ENCODE data around the gene LOXHD1.

Gene LOXHD1

DNA sequence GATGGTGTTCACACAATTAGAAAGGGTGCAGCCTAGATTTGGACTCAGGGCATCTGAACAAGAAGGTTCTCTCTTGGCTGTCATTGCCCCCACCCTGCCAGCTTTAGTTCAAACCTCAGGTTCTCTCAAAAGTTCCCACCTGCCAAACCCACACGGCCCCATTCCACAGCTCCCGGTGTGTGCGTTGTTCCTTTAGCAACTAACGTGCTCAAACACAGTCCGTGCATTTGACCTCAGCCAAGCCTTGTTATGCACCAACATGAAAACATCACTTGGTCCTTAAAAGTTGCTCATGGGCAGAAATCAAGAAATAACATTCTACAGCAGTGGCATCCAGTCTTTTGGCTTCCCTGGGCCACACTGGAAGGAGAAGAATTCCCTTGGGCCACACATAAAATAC, 32.0 kb downstream of the LOXHD1 start:
- no peak for DNase-seq (ENCODE audit: low read depth)

DNA sequence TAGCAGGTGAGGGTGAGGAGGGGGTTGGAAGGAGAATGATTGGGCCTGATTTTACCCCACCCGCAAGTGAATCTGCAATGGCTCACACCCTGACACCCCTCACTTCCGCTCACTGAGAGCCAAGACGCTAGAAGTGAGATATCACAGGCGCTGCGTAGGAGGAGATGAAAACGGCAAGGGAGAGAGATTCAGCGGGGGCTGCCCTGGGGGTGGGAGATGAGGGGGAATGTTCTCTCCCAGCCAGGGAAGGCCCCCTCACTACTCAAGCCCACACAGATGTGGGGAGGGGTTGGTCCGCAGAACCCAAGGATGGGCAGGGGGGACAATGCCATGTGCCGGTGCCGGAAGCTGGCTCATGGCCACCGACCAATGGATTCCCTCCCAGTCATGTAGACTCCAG, 32.9 kb downstream of the LOXHD1 start:
- DNase-seq (ENCODE audit: low read depth), result no peak

DNA sequence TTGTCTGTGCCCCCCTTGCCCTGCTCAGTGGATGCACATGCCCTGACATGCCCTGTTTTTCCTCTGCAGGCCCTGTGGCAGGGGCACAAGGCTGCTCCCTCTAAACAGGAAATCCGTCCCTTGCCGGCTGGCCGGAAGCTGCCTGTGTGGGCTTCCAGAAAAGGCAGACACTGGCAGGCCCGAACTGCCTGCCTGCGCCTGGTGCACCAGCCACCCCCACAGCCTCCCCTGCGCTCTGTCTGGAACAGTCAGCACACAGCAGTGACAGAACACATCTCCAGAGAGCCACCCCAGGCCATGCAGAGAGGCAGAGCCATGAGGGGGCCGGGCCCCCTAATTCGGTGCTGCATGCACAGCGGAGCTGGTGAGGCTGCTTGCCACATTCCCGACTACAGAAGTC, 33.5 kb downstream of the LOXHD1 start:
- no peak for DNase-seq (ENCODE audit: low read depth)

DNA sequence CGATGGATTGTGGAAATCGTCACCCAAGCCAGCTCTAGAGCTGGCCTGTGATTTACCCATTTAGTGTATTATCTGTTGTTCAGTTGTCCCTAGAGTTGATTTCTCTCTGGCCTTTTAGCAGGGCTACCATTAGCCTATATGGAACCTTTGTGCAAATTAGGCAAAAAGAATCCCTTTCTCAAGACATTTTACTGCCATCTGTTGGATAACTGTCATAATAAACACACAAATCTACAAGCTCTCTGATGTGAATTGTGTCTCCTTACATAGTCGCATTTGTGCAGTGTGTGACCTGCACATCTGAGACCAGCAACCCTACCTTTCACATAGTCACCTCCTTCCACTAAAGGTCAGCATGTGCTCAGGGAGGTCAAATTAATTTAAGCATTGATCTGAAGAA, 34.0 kb downstream of the LOXHD1 start:
- DNase-seq (ENCODE audit: low read depth), result no peak

DNA sequence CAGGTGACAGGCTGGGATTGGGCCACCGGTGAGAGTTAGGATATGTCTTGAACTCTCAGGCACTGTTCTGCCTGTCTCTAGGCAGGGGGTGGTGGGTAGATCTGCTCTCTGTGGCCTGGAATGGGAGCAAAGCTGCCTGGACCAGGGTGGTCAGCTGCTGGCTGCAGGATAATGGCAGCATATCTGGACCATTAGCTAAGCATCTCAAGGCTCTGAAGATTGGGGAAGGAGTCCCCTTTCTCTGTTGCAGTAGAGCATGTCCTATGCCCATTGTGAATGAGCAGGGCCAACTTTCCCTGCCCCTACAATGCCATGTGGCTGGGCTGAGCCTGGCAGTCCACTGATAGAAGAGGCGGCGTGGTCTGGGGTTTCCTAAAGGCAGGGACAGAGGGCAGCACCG, 34.6 kb downstream of the LOXHD1 start:
- DNase-seq (ENCODE audit: low read depth), result no peak

DNA sequence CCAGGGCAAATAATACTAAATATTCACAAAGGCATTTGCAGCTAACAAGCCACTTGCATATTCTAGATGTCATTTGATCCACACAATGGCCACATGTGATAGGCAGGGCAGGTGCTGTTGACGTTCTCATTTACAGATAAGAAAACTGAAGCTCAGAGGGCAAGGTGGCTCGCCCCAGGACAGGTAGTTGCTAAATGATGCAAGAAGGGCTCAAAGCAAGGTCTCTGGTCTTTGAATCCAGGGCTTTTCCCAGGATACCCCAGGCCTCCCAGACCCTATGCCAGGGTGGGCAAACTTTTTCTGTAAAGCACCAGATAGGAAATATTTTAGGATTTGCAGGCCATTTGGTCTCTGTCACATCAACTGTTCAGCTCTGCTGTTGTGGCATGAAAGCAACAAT, 35.1 kb downstream of the LOXHD1 start:
- no peak for DNase-seq (ENCODE audit: low read depth)

DNA sequence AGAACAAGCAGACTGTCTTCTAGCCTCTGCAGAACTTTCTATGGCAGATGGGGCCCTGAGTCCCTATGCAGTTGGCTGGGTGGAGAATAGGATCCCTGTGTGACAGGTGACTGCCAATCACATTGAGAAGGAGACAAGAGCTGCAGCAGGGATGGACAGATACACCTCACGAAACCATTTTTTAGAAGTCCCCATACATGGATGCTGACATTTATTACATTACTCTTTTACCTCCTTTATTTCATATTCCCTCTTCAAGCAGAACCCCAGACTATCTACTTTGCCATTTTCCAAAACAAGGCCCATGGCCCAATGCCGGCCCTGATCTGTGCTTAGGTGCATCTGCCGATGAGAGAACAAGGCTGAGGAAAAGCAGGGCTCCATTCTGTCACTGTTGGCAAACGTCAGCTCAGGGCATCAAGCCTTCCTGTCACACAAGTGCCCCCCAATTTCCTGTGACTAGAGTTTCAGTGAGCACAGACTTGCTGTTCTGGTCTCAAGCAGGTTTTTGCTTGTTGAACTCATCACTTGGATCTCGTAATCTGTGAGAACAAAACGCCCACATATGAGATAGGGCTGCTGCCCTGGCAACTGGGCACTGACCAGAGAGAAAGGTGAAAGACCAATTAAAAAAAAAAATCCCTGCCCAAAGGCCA, 35.8 kb downstream of the LOXHD1 start:
- no peak for DNase-seq (ENCODE audit: low read depth)

DNA sequence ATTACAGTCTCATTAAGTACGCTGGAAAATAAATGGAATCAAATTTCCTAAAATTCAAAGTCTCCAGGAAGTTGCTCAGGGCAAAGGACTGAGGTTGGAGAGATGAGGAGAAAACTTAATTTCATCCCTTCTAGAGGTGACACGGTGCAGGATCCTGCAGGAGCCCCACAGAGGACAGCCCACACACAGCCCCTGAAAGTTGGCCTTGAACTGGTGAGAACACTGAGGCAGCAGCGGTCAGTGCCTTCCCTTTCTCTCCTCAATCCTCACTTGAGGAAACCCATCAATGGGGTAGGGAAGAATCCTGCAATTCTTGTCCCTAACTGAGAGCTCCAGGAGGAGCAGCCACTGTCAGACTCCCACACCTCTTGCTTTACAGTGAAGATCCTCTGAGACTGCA, 37.5 kb downstream of the LOXHD1 start:
- DNase-seq (ENCODE audit: low read depth), result no peak

DNA sequence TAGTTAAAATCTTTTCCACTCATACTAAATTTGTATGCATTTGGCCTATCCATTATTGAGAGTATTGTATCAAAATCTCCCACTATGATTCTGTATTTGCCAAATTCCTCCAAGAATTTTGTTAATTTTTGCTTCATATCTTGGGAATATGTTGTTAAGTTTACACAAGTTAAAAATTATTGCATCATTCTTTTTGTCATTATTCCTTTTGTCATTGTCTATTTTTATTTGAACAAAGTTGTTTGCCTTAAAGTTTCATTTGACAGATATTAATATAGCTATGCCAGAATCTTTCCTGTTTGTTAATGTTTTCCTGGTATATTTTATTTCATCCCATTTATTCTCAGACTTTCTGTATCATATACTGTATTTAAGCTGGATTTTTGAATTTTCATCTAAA, 41.3 kb downstream of the LOXHD1 start:
- no peak for DNase-seq (ENCODE audit: low read depth)

DNA sequence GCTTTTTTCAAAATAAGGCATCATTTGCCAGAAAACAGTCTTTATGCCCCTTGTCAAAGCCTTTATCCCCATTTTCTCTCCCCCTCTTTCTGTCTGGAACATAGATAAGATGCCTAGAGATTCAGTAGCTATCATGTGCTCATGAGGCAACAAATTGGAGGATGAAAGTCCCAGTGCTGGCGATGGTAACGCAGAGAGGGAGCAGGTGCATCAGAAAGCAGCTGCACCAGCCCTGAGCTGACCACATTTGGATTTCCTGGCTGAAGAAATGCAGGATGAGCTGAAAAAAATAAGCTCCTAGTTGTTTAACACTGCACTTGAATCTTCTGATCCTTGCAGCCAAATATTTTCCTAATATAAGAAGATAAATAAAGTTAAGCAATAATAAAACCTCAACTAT, 48.0 kb downstream of the LOXHD1 start:
- no peak for DNase-seq (ENCODE audit: low read depth)

DNA sequence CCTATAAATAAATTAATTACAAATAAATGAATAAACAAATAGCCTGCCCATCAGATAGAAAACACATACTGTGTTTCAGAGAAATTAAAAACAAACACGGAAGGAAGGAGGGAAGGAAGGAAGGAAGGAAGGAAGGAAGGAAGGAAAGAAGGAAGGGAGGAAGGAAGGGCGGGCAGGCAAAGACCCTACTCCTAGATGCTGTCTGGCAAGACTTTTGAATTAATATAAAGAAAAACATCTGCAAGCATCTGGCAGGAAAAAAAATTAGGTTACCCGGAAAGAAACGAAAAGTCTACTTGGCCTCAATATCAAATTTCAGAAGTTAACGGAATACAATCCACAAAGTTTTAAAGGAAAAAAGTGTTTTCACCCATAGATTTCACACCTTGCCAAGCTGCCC, 49.1 kb downstream of the LOXHD1 start:
- no peak for DNase-seq (ENCODE audit: low read depth)

DNA sequence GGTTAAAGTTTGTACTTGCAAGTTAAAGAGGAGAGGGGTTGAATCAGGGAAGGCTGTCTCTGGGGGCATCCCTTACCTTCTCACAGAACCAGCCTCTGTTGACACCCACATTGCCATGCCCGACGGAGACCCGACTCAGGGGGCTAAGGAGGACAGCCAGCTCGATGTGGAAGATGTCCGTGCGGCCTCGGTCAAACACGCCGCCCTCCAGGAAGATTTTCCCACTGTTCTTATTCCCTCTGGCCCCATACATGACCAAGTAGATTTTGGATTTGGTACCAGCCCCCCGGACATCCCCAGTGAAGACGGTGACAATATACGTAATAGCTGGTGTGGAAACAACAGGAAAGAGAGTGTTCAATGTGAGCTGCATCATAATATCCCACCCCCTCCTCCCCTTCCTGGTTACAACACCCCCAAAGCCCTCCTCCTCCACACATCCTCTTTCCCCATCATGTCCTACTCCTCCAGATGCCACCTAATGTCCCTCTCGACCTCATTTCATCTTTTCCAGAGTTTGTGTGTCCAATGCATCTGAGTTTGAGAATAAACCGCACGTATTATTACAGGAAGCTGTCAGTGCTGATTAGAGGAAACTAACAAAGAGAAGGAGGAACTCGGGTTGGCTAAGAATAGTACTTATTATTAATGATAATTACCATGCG, 55.7 kb downstream of the LOXHD1 start:
- DNase-seq (ENCODE audit: low read depth), result no peak

DNA sequence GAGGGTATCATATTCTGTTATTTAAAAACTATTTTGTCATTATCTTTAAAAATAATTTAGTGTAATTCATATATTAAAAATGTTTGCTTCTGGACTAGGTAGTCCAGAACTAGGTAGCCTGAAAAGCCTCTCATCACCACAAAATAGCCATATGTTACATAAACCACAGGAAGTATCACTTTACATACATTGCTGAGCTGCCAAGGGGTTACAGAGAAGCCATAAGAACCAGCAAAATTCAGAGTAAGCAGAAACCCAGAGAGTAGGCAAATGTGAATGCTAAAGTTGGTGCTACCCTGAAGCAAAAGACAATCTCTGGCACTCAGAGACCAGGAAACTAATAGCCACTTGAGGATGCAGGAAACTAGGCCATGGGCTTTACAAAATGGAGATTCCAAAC, 60.9 kb downstream of the LOXHD1 start:
- DNase-seq (ENCODE audit: low read depth), result no peak

DNA sequence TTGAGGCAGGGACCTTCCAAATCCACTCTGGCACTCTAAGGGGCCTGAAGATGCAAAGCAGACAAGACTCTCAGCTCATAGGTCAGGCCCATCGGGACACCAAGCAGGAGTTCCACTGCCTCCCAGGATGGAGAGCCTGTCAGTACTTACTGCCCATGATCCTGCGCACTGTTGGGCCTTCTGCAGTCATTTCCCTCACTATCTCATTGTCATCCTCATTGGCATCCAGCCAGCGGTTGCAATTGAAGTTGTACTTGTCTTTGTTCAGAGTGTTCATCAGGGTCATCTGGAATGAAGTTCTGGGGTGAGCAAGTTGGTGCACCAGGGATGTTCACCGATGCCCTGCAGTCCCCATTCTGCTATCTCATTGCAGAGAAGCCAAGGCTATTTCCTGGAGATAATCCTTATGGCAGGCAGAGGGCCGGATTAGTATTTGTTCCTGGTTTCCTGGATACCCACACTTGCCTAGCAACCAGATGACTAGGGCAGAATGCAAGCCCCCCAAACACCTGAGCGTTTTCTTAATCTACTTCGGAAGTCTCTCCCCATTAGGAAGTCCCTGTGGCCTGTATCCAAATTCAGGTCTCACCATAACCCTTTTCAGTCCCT, 65.1 kb downstream of the LOXHD1 start:
- no peak for DNase-seq (ENCODE audit: low read depth)

DNA sequence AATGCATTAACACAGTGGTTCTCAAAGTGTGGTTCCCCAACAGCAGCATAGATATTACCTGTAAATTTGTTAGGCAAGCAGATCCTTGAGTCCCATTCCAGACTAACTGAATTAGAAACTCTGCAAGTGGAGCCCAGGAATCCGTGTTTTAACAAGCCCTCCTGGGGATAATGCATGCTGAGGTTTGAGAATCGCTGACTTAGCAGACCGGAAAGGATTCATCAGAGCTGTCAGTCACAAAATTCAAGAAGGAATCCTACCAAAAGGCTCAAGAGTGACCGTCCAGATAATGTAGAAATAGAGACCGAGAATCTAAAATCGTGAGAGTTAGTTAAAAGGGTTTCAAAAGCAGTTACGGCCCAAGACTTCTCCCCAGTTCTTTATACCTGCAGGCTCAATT, 66.9 kb downstream of the LOXHD1 start:
- no peak for DNase-seq (ENCODE audit: low read depth)

DNA sequence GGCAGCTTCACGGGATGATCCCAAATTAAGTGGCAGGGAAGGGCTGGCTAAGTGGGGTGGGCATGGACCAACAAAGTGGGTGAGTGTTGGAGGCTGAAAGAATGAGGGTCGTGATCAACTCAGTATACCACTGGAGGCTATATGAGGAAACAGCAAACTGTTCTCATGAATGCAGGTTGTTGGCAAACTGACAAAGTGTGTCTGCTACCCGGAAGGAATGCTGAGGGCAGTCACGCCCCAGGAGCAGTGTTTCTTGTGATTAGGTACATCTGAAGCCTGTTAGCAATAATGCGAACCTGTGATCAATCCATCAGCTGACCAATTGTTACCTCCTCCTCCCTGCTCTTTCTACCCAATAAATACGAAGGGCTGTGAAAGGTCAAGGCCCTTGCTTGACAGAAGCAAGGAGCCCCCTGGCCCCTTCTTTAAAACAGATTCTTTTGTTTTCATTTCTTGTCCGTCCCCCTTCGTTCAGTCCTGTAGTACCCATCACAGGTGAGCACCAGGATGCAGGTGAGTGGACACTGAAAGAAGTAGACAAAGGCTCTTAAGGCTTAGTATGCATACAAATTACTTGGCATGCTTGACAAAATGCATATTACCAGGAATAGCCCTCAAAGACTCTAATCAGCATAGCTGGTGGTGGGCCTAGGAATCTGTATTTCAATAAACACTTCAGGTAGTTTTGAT, 67.9 kb downstream of the LOXHD1 start:
- no peak for DNase-seq (ENCODE audit: low read depth)

DNA sequence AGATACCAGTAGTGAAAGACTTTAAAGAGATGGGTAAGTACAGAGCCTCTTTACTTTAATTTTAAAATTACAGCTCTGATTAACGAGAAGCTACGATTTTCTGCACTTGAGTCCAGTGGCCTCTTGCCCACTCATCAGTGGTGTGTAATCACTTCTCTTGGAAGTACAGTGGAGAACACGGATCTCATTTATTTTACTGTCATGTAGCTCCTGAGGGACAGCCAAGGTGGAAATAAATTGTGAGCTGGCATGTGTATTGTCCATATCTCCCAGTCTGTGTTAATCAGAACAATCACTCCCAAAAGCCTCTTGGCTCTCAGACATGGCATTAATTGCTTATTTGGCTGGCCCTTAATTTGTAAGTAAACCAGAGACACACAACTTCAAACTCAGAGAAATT, 69.4 kb downstream of the LOXHD1 start:
- no peak for DNase-seq (ENCODE audit: low read depth)

DNA sequence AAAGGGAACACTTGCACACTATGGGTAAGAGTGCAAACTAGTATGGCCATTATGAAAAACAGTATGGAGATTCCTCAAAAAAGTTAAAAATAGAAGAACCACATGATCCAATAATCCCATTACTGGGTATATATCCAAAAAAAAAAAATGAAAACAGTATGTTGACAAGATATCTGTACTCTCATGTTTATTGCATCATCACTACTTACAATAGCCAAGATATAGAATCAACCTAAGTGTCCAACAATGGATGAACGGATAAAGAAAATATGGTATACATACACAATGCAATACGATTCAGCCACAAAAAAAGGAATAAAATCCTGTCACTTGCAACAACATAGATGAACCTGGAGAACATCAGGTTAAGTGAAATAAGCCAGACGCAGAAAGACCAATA, 73.3 kb downstream of the LOXHD1 start:
- no peak for DNase-seq (ENCODE audit: low read depth)

DNA sequence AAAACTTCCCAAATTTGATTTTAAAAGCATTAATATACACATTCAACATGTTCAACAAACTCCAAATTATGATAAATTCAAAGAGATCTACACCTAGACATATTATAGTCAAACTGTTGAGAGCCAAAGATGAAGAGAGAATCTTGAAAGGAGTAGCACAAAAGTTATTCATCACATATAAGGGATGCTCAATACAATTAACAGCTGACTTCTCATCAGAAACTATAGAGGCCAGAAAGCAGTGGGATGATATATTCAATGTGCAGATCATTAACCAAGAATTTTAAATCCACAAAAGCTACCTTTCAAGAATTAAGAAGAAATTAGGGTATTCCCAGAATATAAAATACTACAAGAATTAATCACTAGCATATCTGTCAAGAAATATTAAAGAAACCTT, 75.4 kb downstream of the LOXHD1 start:
- DNase-seq (ENCODE audit: low read depth), result no peak

DNA sequence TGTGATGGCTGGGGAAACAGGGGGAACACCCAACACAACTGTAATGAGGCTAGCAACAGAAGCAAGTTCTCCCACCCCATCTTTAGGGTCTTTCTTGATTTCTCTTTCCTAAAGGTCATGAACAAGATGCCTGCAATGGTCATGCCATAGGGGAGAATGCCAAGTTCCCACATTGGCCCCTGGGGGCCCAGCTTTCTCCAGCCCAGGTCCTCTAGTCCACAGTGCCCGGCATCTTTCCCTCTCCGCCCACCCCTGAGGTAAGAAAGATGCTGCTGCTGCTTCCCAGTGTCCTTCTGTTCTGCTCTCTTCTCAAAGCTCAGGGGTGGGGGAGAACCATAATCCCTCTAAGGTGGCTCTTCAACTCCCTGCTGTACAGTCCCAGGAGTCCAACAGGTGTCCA, 78.0 kb downstream of the LOXHD1 start:
- DNase-seq (ENCODE audit: low read depth), result no peak

DNA sequence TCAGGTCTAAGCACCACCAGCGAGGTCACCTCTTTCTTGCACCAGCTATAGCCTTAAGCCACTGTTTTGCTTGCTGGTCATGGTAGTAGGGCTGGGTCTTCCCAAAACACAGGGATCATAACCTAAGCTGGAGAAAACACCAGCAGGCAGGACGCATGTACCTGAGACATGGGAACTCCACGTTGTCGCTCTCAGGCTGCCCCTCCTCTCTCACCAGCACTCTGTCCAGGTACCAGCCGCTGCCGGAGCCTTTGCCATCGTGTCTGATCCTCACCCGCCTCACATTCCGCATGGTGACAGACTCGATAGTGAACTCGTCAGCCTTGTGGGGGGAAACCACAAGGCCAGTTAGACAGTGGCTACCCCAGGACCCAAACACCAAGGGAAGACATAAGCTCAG, 79.5 kb downstream of the LOXHD1 start:
- DNase-seq (ENCODE audit: low read depth), result no peak

DNA sequence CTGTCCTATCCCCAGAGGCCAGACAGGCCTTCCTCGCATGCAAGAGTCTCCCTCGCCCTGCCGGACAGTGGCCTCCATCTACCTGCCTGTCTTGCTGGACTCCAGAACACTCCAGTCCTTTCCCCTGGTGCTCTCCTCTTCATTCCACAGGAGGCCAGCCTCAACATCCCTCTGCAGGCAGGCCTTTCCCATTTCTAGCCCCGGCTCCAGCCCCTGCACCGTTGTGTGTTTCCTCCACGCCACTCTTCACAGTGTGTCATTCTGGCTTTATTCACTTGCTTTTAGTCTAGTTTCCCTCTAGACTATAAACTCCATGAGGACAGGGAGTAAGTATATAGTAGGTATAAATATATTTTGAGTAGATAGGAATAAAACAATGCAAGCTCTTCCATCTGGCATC, 81.2 kb downstream of the LOXHD1 start:
- DNase-seq (ENCODE audit: low read depth), result no peak

DNA sequence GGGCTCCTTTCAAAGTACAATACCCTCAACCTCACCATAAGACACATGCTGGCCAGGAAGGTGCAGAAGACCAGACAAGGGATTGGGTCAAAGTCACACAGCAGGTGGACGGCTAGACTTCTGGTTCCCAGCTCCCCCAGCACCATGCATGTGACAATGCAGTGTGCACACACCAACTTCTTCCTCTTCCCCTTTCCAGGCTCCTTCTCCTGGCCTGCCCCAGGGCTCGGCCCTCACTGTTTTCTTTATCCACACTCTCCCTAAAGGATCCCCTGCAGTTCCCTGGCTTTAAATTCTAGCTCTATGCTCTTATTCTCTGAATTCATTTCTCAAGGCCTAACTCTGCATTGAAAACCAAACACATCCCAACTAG, 82.3 kb downstream of the LOXHD1 start:
- no peak for DNase-seq (ENCODE audit: low read depth)

Measured in stimulated activated CD8-positive, alpha-beta memory T cell treated with anti-CD3 and anti-CD28 coated beads, Interleukin-12 subunit alpha, Interleukin-12 subunit beta, amount 100 ng/mL, for 1 hour (primary cell).